Measurements from ENCODE around the gene PRKCZ.

Gene PRKCZ

DNA sequence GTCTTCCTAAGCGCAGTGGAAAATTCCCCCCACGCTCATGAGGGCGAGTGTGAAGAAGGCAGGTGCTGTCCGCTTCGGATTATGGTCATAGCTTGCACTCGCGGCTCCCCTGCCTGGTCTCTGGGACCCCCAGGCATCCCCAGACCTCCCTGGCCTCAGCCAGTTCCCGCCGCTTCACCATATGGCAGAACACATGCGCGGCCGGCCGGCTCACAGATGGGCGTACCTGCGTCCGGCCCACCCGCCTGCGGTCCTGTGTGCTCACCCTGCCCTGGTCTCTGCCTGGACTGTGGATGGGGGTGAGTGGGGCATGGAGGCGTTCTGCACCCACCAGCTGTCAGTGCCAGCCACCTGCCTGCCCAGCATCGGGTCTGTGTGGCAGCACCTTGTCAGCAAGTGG, 34.1 kb downstream of the PRKCZ start:
- Histone ChIP-seq H3K27ac (no peak overlapping the region), H3K27me3 (replicated peaks) (no peaks in the 10 kb centered on the region), H3K36me3 (replicated peaks) (no peaks in the 10 kb centered on the region), H3K4me3 (ENCODE audit: low read depth, low read length) (no peak overlapping the region)
- TF ChIP-seq, protein P1, sequence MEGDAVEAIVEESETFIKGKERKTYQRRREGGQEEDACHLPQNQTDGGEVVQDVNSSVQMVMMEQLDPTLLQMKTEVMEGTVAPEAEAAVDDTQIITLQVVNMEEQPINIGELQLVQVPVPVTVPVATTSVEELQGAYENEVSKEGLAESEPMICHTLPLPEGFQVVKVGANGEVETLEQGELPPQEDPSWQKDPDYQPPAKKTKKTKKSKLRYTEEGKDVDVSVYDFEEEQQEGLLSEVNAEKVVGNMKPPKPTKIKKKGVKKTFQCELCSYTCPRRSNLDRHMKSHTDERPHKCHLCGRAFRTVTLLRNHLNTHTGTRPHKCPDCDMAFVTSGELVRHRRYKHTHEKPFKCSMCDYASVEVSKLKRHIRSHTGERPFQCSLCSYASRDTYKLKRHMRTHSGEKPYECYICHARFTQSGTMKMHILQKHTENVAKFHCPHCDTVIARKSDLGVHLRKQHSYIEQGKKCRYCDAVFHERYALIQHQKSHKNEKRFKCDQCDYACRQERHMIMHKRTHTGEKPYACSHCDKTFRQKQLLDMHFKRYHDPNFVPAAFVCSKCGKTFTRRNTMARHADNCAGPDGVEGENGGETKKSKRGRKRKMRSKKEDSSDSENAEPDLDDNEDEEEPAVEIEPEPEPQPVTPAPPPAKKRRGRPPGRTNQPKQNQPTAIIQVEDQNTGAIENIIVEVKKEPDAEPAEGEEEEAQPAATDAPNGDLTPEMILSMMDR (IDR thresholded peaks at IDR 0.05; ENCODE audit: low read depth, low read length, missing control alignments) = no peak
- no peak for DNase-seq
- in situ Hi-C loops (cut with HindIII; ENCODE audit: low pct_ligation_motif_present, low sequenced_read_pairs) = no loop called here

DNA sequence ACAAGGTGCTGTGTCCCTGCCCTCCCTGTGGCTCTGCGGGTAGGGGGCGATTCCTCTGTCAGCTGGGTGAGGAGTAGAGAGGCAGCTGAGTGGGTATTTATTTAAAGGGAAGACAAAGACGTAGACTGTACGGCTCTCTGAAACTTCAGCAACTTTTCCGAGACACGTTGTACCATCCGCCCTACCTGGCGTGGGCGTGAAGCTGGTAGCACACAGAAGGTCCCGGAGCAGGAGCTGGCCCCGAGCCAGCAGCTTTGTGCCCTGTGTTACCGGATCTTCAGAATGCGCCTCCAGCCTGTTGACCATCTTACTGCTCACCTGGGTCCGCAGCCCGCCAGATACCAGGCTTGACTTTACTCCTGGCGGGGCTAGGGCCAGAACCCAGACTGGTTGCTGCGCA, 34.9 kb downstream of the PRKCZ start:
- in situ Hi-C loops (cut with HindIII; ENCODE audit: low pct_ligation_motif_present, low sequenced_read_pairs) = no loop called here
- no peak for DNase-seq

DNA sequence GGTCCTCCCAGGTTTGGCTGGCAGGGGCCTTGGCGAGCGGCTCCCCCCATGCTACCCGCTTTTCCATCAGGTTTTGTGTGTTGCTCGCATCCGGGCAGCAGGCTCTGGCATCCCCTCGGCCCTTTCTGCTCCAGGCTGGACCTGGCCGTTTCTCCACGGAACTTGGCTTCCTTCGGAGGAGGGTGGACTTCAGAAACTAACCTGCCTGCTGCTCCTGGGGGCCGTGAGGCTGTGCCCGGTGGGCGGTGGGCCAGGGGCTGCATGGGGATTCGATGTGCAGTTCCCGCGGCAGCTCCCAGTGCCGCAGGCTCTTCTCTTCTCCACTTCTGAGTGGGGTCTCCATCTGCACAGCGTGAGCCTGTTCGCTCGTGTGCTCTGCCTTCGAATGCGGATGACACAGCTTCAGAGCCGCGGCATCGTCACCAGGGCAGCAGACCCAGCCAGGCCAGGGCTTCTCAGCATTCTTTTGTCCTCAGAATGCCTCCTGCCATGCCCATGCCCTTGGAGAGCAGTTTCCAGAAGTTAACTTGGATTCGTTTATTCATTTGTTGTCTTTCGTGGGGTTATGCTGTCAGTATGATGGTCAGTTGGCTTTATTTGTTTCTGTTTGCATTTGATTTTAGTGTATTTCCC, 36.4 kb downstream of the PRKCZ start:
- in situ Hi-C loops (cut with HindIII; ENCODE audit: low pct_ligation_motif_present, low sequenced_read_pairs) = no loop called here
- Histone ChIP-seq H3K27me3 (replicated peaks) (no peaks in the 10 kb centered on the region), H3K27ac (no peak overlapping the region), H3K4me3 (ENCODE audit: low read depth, low read length) (no peak overlapping the region), H3K36me3 (replicated peaks) (no peaks in the 10 kb centered on the region)
- DNase-seq = no peak
- TF ChIP-seq, protein P1 (IDR thresholded peaks at IDR 0.05; ENCODE audit: low read depth, low read length, missing control alignments) = no peak

More for the DNA sequence above, 34.9 kb downstream of the PRKCZ start:
- Histone ChIP-seq H3K36me3 (replicated peaks) (no peaks in the 10 kb centered on the region), H3K27ac (no peak overlapping the region), H3K27me3 (replicated peaks) (no peaks in the 10 kb centered on the region), H3K4me3 (ENCODE audit: low read depth, low read length) (no peak overlapping the region)
- TF ChIP-seq, protein P1 (IDR thresholded peaks at IDR 0.05; ENCODE audit: low read depth, low read length, missing control alignments) = no peak

DNA sequence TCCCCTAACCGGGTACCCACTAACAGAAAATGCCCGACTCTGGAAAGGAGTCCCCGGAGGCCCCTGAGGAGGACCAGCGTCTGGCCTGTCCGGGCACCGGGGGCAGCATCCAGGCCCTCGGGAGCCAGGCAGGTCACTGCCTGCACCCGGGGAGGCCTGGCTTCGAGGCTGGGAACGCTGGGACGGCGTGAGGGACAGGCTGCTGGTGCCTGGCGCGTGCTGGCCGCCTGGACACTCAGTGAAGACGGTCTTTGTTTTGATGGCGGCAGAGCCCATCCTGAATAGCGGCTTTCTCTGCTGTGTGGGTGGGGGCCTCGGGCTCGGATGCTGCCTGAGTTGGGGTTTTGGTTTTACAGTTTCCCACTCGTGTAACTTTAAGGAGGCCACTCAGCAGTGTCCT, 37.6 kb downstream of the PRKCZ start:
- Histone ChIP-seq H3K36me3 (replicated peaks) (no peaks in the 10 kb centered on the region), H3K27ac (no peak overlapping the region), H3K27me3 (replicated peaks) (no peaks in the 10 kb centered on the region), H3K4me3 (ENCODE audit: low read depth, low read length) (no peak overlapping the region)
- no peak for DNase-seq
- in situ Hi-C loops (cut with HindIII; ENCODE audit: low pct_ligation_motif_present, low sequenced_read_pairs) = no loop called here
- TF ChIP-seq, protein P1 (IDR thresholded peaks at IDR 0.05; ENCODE audit: low read depth, low read length, missing control alignments) = no peak

DNA sequence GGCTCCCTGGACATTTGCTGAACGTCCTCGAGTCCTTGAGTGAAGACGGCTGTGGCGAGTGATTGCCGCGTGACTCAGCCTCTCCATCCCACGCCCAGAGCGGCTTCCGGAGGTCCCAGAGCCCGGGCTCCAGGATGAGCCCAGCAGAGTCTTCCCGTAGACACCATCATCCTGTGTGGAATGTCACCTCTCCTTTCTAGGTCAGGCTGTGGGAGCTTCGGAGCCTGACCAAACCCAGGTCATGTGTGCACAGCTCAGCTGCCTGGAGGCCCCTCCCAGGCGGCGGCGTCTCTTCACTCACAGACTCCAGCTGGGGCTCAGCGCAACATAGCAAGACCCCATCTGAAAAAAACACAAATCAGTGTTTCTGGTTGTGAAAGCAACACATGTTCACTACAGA, 38.2 kb downstream of the PRKCZ start:
- H3K27ac ChIP-seq = no peak overlapping the region
- H3K36me3 ChIP-seq (replicated peaks) = no peaks in the 10 kb centered on the region
- in situ Hi-C loops (cut with HindIII; ENCODE audit: low pct_ligation_motif_present, low sequenced_read_pairs) = no loop called here
- no peaks in the 10 kb centered on the region for H3K27me3 ChIP-seq (replicated peaks)
- TF ChIP-seq, protein P1 (IDR thresholded peaks at IDR 0.05; ENCODE audit: low read depth, low read length, missing control alignments) = no peak
- peak overlapping the region; percentile 9 for H3K4me3 ChIP-seq (ENCODE audit: low read depth, low read length)
- peak; percentile 82 for DNase-seq

DNA sequence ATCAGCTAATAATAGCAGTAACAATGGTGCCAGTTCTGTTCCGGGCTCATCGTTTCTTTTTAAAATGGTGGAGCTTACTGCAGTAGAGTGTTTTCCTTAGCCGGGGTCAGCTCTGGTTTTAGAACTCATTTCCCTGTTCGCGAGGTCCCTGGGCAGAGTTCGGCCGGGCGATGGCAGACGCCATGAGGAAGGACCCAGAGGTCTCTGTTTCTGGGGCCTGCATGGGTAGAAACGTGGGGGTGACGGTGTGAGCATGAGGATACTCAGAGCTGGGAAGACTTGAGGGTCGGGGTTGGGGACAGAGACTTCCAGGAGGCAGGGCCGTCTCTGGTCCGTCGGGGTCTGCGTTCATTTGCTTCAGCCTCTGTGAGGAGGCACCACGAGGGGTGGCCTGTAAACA, 38.8 kb downstream of the PRKCZ start:
- H3K4me3 ChIP-seq (ENCODE audit: low read depth, low read length) = no peak overlapping the region
- in situ Hi-C loops (cut with HindIII; ENCODE audit: low pct_ligation_motif_present, low sequenced_read_pairs) = no loop called here
- TF ChIP-seq, protein P1 (IDR thresholded peaks at IDR 0.05; ENCODE audit: low read depth, low read length, missing control alignments) = no peak
- no peaks in the 10 kb centered on the region for H3K36me3 ChIP-seq (replicated peaks)
- H3K27me3 ChIP-seq (replicated peaks) = no peaks in the 10 kb centered on the region
- H3K27ac ChIP-seq = no peak overlapping the region
- no peak for DNase-seq

Data from brain microvascular endothelial cell (primary cell).